Measurements from ENCODE around the gene C5orf22. TPM values are rescaled to one million over a fixed set of nuclear protein-coding genes. Genes with fewer than 3 reads are reported as not detected.

The C5orf22 gene
- total and polyA plus RNA-seq, 2 donors (not counting 3 experiments of a cell fraction or from before 2014, with no cell fraction given), result 11.7 to 27.5 TPM

DNA sequence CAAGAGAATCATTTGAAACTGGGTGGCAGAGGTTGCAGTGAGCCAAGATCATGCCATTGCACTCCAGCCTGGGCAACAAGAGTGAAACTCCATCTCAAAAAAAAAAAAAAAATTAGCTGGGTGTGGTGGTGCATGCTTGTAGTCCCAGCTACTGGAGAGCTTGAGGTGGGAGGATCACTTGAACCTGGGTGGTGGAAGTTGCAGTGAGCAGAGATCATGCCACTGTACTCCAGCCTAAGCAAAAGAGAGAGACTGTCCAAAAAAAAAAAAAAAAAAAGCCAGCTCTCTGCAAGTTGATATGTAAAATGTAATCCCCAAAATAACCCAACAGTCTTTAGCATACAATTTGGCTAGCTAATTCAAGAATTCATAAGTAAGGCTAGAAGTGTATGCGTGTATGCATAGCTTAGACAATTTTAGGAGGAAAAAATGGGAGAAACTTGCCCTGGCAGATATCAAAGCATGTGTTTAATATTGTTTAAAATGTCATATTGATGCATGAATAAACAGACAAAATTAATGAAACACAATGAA lies 36.3 kb downstream of the C5orf22 start:
- dilution Hi-C loops (cut with MboI; ENCODE audit: extremely low pct_ligation_motif_present, low sequenced_read_pairs) (no loop called here), intact Hi-C loops (cut with micrococcal nuclease) (no loop called here)
- no peaks in the 10 kb centered on the region for H3K9me3 ChIP-seq (replicated peaks; ENCODE audit: control insufficient read depth, insufficient read depth, low read length)
- no peak for DNase-seq (ENCODE audit: low read depth, low spot score)
- H3K4me1 ChIP-seq (ENCODE audit: control insufficient read depth, extremely low read depth, insufficient read depth, low read length), result no peaks in the 10 kb centered on the region
- H3K9me1 ChIP-seq (replicated peaks; ENCODE audit: control insufficient read depth, extremely low read depth, insufficient read depth, low read length), result no peaks in the 10 kb centered on the region
- H3K27ac ChIP-seq (ENCODE audit: insufficient read depth, low read depth, low read length), result no peak overlapping the region
- H3K9ac ChIP-seq (replicated peaks; ENCODE audit: extremely low read depth, insufficient read depth, low read length), result no peak overlapping the region
- H3K36me3 ChIP-seq (ENCODE audit: control insufficient read depth in 2 of 2, extremely low read depth in 1 of 2, insufficient read depth in 2 of 2, low read length in 2 of 2), result no peaks in the 10 kb centered on the region
- no peak for TF ChIP-seq JUN (IDR thresholded peaks at IDR 0.05; ENCODE audit: borderline replicate concordance, insufficient read depth, insufficient read length, low read depth)
- no peak for TF ChIP-seq EZH2 (IDR thresholded peaks at IDR 0.05; ENCODE audit: borderline replicate concordance, low read depth, low read length, severe bottlenecking)
- TF ChIP-seq GATA2 (IDR thresholded peaks at IDR 0.05; ENCODE audit: insufficient read depth, insufficient read length, low read depth, low read length), result no peak
- no TSS peak for BruUV-seq (replicated peaks)
- H4K20me1 ChIP-seq (replicated peaks; ENCODE audit: control insufficient read depth, extremely low read depth, insufficient read depth, low read length), result no peaks in the 10 kb centered on the region
- ChIA-PET POLR2A (no interaction called here), CTCF (interaction anchor here (0.6 kb wide), 1 partner anchor 30 kb away, joined by 3 read pairs; no protein-coding TSS in a partner anchor)
- H2AFZ ChIP-seq (ENCODE audit: low read depth, low read length), result no peak overlapping the region
- no peak for FAIRE-seq
- peaks cover 0 to 1% of the 10 kb centered on the region in 2 experiments for H3K27me3 ChIP-seq (ENCODE audit: control insufficient read depth in 2 of 2, insufficient read depth in 2 of 2, low read length in 2 of 2)
- no peak overlapping the region for H3K4me3 ChIP-seq (replicated peaks in 1 of 3; ENCODE audit: insufficient read depth in 1 of 3, low read depth in 1 of 3, low read length in 3 of 3)
- no peaks in the 10 kb centered on the region for H3K79me2 ChIP-seq (ENCODE audit: control insufficient read depth, insufficient read depth, low read length)
- no peak overlapping the region for H3K4me2 ChIP-seq (ENCODE audit: insufficient read depth, low read length)

DNA sequence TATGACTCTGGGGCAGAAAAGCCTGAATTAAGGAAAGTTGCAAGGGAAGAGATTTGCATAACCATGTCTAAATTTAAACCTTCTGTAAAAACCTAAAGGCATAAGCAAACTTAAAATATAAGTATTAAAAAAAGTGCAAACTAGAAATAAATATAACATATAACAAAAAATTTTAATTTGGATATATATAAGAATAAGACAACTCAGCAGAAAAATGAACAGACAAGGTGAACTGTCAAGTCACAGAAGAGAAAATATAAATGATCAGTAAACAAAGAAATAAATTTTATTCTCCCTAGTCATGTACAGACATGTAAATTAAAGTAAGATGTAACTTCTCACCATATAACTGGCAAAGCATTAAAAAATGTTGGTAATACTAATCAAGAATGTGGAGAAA lies 37.0 kb downstream of the C5orf22 start:
- dilution Hi-C loops (cut with MboI; ENCODE audit: extremely low pct_ligation_motif_present, low sequenced_read_pairs) (no loop called here), intact Hi-C loops (cut with micrococcal nuclease) (no loop called here)
- ChIA-PET CTCF (interaction anchor here (0.6 kb wide), 1 partner anchor 30 kb away, joined by 3 read pairs; no protein-coding TSS in a partner anchor), POLR2A (no interaction called here)
- BruUV-seq (replicated peaks), result no TSS peak
- TF ChIP-seq EZH2 (IDR thresholded peaks at IDR 0.05; ENCODE audit: borderline replicate concordance, low read depth, low read length, severe bottlenecking) (no peak), JUN (IDR thresholded peaks at IDR 0.05; ENCODE audit: borderline replicate concordance, insufficient read depth, insufficient read length, low read depth) (no peak), POLR2AphosphoS5 (IDR thresholded peaks at IDR 0.05; ENCODE audit: insufficient read depth, low read depth, low read length) (no peak), POLR2A (IDR thresholded peaks at IDR 0.05; ENCODE audit: low read depth, low read length) (no peak), GATA2 (IDR thresholded peaks at IDR 0.05; ENCODE audit: insufficient read depth, insufficient read length, low read depth, low read length) (no peak), FOS (IDR thresholded peaks at IDR 0.05; ENCODE audit: borderline replicate concordance, insufficient read depth, low read length) (no peak), MYC (IDR thresholded peaks at IDR 0.05; ENCODE audit: low read depth, low read length) (no peak)
- TF ChIP-seq, protein P1, sequence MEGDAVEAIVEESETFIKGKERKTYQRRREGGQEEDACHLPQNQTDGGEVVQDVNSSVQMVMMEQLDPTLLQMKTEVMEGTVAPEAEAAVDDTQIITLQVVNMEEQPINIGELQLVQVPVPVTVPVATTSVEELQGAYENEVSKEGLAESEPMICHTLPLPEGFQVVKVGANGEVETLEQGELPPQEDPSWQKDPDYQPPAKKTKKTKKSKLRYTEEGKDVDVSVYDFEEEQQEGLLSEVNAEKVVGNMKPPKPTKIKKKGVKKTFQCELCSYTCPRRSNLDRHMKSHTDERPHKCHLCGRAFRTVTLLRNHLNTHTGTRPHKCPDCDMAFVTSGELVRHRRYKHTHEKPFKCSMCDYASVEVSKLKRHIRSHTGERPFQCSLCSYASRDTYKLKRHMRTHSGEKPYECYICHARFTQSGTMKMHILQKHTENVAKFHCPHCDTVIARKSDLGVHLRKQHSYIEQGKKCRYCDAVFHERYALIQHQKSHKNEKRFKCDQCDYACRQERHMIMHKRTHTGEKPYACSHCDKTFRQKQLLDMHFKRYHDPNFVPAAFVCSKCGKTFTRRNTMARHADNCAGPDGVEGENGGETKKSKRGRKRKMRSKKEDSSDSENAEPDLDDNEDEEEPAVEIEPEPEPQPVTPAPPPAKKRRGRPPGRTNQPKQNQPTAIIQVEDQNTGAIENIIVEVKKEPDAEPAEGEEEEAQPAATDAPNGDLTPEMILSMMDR (IDR thresholded peaks at IDR 0.05; ENCODE audit: extremely low read depth in 1 of 2, insufficient read depth in 1 of 2, low read depth in 1 of 2, low read length in 2 of 2), result no peak
- TF ChIP-seq, protein P2, sequence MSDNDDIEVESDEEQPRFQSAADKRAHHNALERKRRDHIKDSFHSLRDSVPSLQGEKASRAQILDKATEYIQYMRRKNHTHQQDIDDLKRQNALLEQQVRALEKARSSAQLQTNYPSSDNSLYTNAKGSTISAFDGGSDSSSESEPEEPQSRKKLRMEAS (IDR thresholded peaks at IDR 0.05; ENCODE audit: insufficient read depth, insufficient read length), result no peak
- no peaks in the 10 kb centered on the region for H3K79me2 ChIP-seq (ENCODE audit: control insufficient read depth, insufficient read depth, low read length)
- H3K9me3 ChIP-seq (replicated peaks; ENCODE audit: control insufficient read depth, insufficient read depth, low read length), result no peaks in the 10 kb centered on the region
- H3K4me1 ChIP-seq (ENCODE audit: control insufficient read depth, extremely low read depth, insufficient read depth, low read length), result no peaks in the 10 kb centered on the region
- H2AFZ ChIP-seq (ENCODE audit: low read depth, low read length), result no peak overlapping the region
- no peaks in the 10 kb centered on the region for H4K20me1 ChIP-seq (replicated peaks; ENCODE audit: control insufficient read depth, extremely low read depth, insufficient read depth, low read length)
- H3K9ac ChIP-seq (replicated peaks; ENCODE audit: extremely low read depth, insufficient read depth, low read length), result no peak overlapping the region
- no peaks in the 10 kb centered on the region for H3K9me1 ChIP-seq (replicated peaks; ENCODE audit: control insufficient read depth, extremely low read depth, insufficient read depth, low read length)
- FAIRE-seq (no peak), DNase-seq (ENCODE audit: low read depth, low spot score) (no peak)
- peaks cover 0 to 1% of the 10 kb centered on the region in 2 experiments for H3K27me3 ChIP-seq (ENCODE audit: control insufficient read depth in 2 of 2, insufficient read depth in 2 of 2, low read length in 2 of 2)
- H3K4me3 ChIP-seq (replicated peaks in 1 of 3; ENCODE audit: insufficient read depth in 1 of 3, low read depth in 1 of 3, low read length in 3 of 3), result no peak overlapping the region
- no peak overlapping the region for H3K27ac ChIP-seq (ENCODE audit: insufficient read depth, low read depth, low read length)
- H3K36me3 ChIP-seq (ENCODE audit: control insufficient read depth in 2 of 2, extremely low read depth in 1 of 2, insufficient read depth in 2 of 2, low read length in 2 of 2), result no peaks in the 10 kb centered on the region
- H3K4me2 ChIP-seq (ENCODE audit: insufficient read depth, low read length), result no peak overlapping the region
